GM23338 (cell line): ENCODE data around the gene RAD51. TPM values are rescaled to one million over a fixed set of nuclear protein-coding genes. Genes with fewer than 3 reads are reported as not detected.

Experiments
- ATAC-seq: fragments of 200-7000 bp; cut with Tn5 transposase; 3 replicates; pipeline ENCODE4 v1.9.1; 2020
- DNase-seq: peaks from one replicate; pipeline ENCODE4 v3.0.0-alpha.2; 2015; ENCODE audit warnings: low spot score
- H2AFZ ChIP-seq: fragments of 200-600 bp; sonication (generic); 2 replicates; pipeline ENCODE4 v1.8.0; 2016; ENCODE audit warnings: antibody characterized with exemption, mild to moderate bottlenecking, moderate library complexity
- H3F3A ChIP-seq: fragments of 200-600 bp; sonication (generic); replicated peaks from 2 replicates; pipeline ENCODE4 v1.8.0; 2017; ENCODE audit warnings: antibody characterized with exemption, mixed run types, low read depth
- H3K27ac ChIP-seq: fragments of 200-600 bp; sonication (generic); 2 replicates; pipeline ENCODE4 v1.6.1; 2016; ENCODE audit warnings: low read depth
- H3K27me3 ChIP-seq: fragments of 200-600 bp; sonication (generic); 2 replicates; pipeline ENCODE4 v1.8.0; 2016; ENCODE audit warnings: mild to moderate bottlenecking, mixed run types, moderate library complexity; ENCODE audit not compliant: insufficient read depth
- H3K36me3 ChIP-seq: fragments of 200-600 bp; sonication (generic); 2 replicates; pipeline ENCODE4 v1.8.0; 2016; ENCODE audit warnings: mild to moderate bottlenecking; ENCODE audit not compliant: insufficient read depth
- H3K4me1 ChIP-seq: fragments of 200-600 bp; sonication (generic); 2 replicates; pipeline ENCODE4 v1.8.0; 2016; ENCODE audit warnings: mild to moderate bottlenecking, moderate library complexity; ENCODE audit not compliant: insufficient read depth
- H3K4me2 ChIP-seq: fragments of 200-600 bp; sonication (generic); 2 replicates; pipeline ENCODE4 v1.7.1; 2017; ENCODE audit warnings: mixed run types
- H3K4me3 ChIP-seq: fragments of 200-600 bp; sonication (generic); 2 replicates; pipeline ENCODE4 v1.6.1; 2016; ENCODE audit warnings: mixed run types
- H3K79me2 ChIP-seq: fragments of 200-600 bp; sonication (generic); replicated peaks from 2 replicates; pipeline ENCODE4 v1.8.0; 2017; ENCODE audit warnings: mild to moderate bottlenecking; ENCODE audit not compliant: insufficient read depth
- H3K9me2 ChIP-seq: fragments of 200-600 bp; sonication (generic); 2 replicates; pipeline ENCODE4 v1.8.0; 2017; ENCODE audit not compliant: insufficient read depth
- H4K20me1 ChIP-seq: fragments of 200-600 bp; sonication (generic); replicated peaks from 2 replicates; pipeline ENCODE4 v1.8.0; 2017; ENCODE audit warnings: mild to moderate bottlenecking; ENCODE audit not compliant: insufficient read depth
- H3K27ac Mint-ChIP-seq: 2 replicates; pipeline ENCODE4 v1.8.0; 2020; ENCODE audit warnings: inconsistent platforms, mild to moderate bottlenecking, moderate library complexity, mixed read lengths
- H3K27me3 Mint-ChIP-seq: 3 replicates; pipeline ENCODE4 v1.8.0; 2022; ENCODE audit warnings: low read depth, mild to moderate bottlenecking, moderate library complexity, mixed read lengths, inconsistent platforms; ENCODE audit not compliant: insufficient read depth, poor library complexity
- H3K36me3 Mint-ChIP-seq: 3 replicates; pipeline ENCODE4 v1.8.0; 2021; ENCODE audit warnings: low read depth, mild to moderate bottlenecking, inconsistent platforms, moderate library complexity, mixed read lengths
- H3K4me1 Mint-ChIP-seq: 3 replicates; pipeline ENCODE4 v1.8.0; 2020; ENCODE audit warnings: mild to moderate bottlenecking, inconsistent platforms, mixed read lengths
- H3K4me3 Mint-ChIP-seq: 3 replicates; pipeline ENCODE4 v1.8.0; 2021; ENCODE audit warnings: moderate library complexity, mild to moderate bottlenecking, inconsistent platforms, mixed read lengths
- H3K9me3 Mint-ChIP-seq: 3 replicates; pipeline ENCODE4 v1.8.0; 2020; ENCODE audit warnings: moderate library complexity, mild to moderate bottlenecking, inconsistent platforms, mixed read lengths
- EZH2 ChIP-seq: fragments of 200-600 bp; sonication (generic); IDR thresholded peaks from one replicate; pipeline ENCODE4 v1.8.0; 2017; ENCODE audit warnings: antibody characterized with exemption, mild to moderate bottlenecking, low read depth; ENCODE audit not compliant: unreplicated experiment
- EZH2phosphoT487 ChIP-seq: fragments of 200-600 bp; sonication (generic); IDR thresholded peaks from one replicate; pipeline ENCODE4 v1.8.1; 2018; ENCODE audit warnings: antibody characterized with exemption; ENCODE audit not compliant: unreplicated experiment
- JUNB ChIP-seq: IDR thresholded peaks from one replicate; pipeline ENCODE4 v1.6.1; 2016; ENCODE audit warnings: antibody characterized with exemption; ENCODE audit not compliant: unreplicated experiment
- NANOG ChIP-seq: IDR thresholded peaks from 2 replicates; pipeline ENCODE4 v1.6.1; 2016; ENCODE audit warnings: antibody characterized with exemption, borderline replicate concordance
- POLR2AphosphoS5 ChIP-seq: IDR thresholded peaks from 2 replicates; pipeline ENCODE4 v1.6.1; 2016; ENCODE audit warnings: antibody characterized with exemption, low read depth
- STAT1 ChIP-seq: IDR thresholded peaks from one replicate; pipeline ENCODE4 v1.6.1; 2016; ENCODE audit warnings: antibody characterized with exemption; ENCODE audit not compliant: unreplicated experiment
- ZNF114 ChIP-seq: fragments of 250-450 bp; sonication (Bioruptor Pico); IDR thresholded peaks from 2 replicates; pipeline ENCODE4 v1.5.0; 2020; ENCODE audit warnings: mild to moderate bottlenecking, moderate library complexity
- ZNF331 ChIP-seq: fragments of 250-450 bp; sonication (Bioruptor Pico); IDR thresholded peaks from 2 replicates; pipeline ENCODE4 v1.5.0; 2020; ENCODE audit warnings: low read depth, mild to moderate bottlenecking, moderate library complexity
- ZNF462 ChIP-seq: fragments of 250-450 bp; sonication (Bioruptor Pico); IDR thresholded peaks from 2 replicates; pipeline ENCODE4 v1.5.0; 2020; ENCODE audit warnings: mild to moderate bottlenecking, moderate library complexity
- polyA plus RNA-seq: library from polyadenylated mRNA; unstranded; fragments of >200 nt; fragmentation: Nextera tagmentation; extraction: Ambion mirVana; gene quantifications from 2 replicates; pipeline ENCODE4 v1.2.1, GENCODE V29; 2016
- total RNA-seq: library from RNA; depleted of rRNA; stranded (reverse); fragments of >200 nt; shearing (Covaris generic); gene quantifications from 2 replicates; pipeline ENCODE4 v1.2.3, GENCODE V29; 2014
- TF ChIP-seq, protein P1 (sequence below): IDR thresholded peaks from one replicate; pipeline ENCODE4 v1.6.1; 2018; ENCODE audit warnings: antibody characterized with exemption; ENCODE audit not compliant: unreplicated experiment
- TF ChIP-seq, protein P2 (sequence below), 2 experiments: fragments of 200-600 bp in 1 of 2; sonication (generic) in 1 of 2; conservative IDR thresholded peaks; 2 replicates each; pipeline versions ENCODE4 v1.5.1 to v1.6.1; 2016 to 2017; ENCODE audit warnings: antibody characterized with exemption in 2 of 2, low read depth in 2 of 2, mild to moderate bottlenecking in 2 of 2, moderate library complexity in 1 of 2

Gene RAD51
- total and polyA plus RNA-seq, 2 experiments from 2014 or later = 20.3 to 26.2 TPM

GRCh38 chr15:40722354-40722753, 27.4 kb downstream of the RAD51 start (continued):
- TF ChIP-seq, protein P1, sequence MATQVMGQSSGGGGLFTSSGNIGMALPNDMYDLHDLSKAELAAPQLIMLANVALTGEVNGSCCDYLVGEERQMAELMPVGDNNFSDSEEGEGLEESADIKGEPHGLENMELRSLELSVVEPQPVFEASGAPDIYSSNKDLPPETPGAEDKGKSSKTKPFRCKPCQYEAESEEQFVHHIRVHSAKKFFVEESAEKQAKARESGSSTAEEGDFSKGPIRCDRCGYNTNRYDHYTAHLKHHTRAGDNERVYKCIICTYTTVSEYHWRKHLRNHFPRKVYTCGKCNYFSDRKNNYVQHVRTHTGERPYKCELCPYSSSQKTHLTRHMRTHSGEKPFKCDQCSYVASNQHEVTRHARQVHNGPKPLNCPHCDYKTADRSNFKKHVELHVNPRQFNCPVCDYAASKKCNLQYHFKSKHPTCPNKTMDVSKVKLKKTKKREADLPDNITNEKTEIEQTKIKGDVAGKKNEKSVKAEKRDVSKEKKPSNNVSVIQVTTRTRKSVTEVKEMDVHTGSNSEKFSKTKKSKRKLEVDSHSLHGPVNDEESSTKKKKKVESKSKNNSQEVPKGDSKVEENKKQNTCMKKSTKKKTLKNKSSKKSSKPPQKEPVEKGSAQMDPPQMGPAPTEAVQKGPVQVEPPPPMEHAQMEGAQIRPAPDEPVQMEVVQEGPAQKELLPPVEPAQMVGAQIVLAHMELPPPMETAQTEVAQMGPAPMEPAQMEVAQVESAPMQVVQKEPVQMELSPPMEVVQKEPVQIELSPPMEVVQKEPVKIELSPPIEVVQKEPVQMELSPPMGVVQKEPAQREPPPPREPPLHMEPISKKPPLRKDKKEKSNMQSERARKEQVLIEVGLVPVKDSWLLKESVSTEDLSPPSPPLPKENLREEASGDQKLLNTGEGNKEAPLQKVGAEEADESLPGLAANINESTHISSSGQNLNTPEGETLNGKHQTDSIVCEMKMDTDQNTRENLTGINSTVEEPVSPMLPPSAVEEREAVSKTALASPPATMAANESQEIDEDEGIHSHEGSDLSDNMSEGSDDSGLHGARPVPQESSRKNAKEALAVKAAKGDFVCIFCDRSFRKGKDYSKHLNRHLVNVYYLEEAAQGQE = no peak
- TF ChIP-seq, protein P2, sequence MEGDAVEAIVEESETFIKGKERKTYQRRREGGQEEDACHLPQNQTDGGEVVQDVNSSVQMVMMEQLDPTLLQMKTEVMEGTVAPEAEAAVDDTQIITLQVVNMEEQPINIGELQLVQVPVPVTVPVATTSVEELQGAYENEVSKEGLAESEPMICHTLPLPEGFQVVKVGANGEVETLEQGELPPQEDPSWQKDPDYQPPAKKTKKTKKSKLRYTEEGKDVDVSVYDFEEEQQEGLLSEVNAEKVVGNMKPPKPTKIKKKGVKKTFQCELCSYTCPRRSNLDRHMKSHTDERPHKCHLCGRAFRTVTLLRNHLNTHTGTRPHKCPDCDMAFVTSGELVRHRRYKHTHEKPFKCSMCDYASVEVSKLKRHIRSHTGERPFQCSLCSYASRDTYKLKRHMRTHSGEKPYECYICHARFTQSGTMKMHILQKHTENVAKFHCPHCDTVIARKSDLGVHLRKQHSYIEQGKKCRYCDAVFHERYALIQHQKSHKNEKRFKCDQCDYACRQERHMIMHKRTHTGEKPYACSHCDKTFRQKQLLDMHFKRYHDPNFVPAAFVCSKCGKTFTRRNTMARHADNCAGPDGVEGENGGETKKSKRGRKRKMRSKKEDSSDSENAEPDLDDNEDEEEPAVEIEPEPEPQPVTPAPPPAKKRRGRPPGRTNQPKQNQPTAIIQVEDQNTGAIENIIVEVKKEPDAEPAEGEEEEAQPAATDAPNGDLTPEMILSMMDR (conservative IDR thresholded peaks at IDR 0.05; ENCODE audit: low read depth in 2 of 2) = no peak

- no peak overlapping the region for H3K27ac Mint-ChIP-seq
- no peak overlapping the region for H3K4me3 ChIP-seq
- H3K36me3 ChIP-seq = peaks cover 33% of the 10 kb centered on the region; the same call in 1 of the 2 replicates
- H3K27me3 ChIP-seq = no peaks in the 10 kb centered on the region
- H3K9me3 Mint-ChIP-seq = no peaks in the 10 kb centered on the region
- peaks cover 35% of the 10 kb centered on the region; the same call in 2 of the 3 replicates for H3K36me3 Mint-ChIP-seq
- H3K4me3 Mint-ChIP-seq = no peak overlapping the region
- no peak for ATAC-seq
- no peaks in the 10 kb centered on the region for H3F3A ChIP-seq
- no peaks in the 10 kb centered on the region for H3K27me3 Mint-ChIP-seq
- H3K4me1 ChIP-seq = no peaks in the 10 kb centered on the region
- H3K27ac ChIP-seq = no peak overlapping the region
- H2AFZ ChIP-seq = no peak overlapping the region
- no peak for DNase-seq
- H4K20me1 ChIP-seq = no peaks in the 10 kb centered on the region; the same call in 1 of the 2 replicates
- no peak overlapping the region for H3K4me2 ChIP-seq
- H3K79me2 ChIP-seq = no peaks in the 10 kb centered on the region
- no peaks in the 10 kb centered on the region for H3K4me1 Mint-ChIP-seq
- no peaks in the 10 kb centered on the region for H3K9me2 ChIP-seq
- TF ChIP-seq ZNF114 (CRISPR knock-in tag) = no peak
- no peak for TF ChIP-seq STAT1
- no peak for TF ChIP-seq ZNF462
- TF ChIP-seq POLR2AphosphoS5 = no peak
- TF ChIP-seq JUNB = no peak
- no peak for TF ChIP-seq EZH2
- no peak for TF ChIP-seq ZNF331
- TF ChIP-seq, protein P2 (conservative IDR thresholded peaks at IDR 0.05; ENCODE audit: low read depth in 2 of 2) = no peak
- no peak for TF ChIP-seq NANOG
- TF ChIP-seq EZH2phosphoT487 = no peak
Observed at GRCh38 chr15:40722934-40723333, 28.0 kb downstream of the RAD51 start.
